ENCODE results near the gene E4F1. TPM values are rescaled to one million over a fixed set of nuclear protein-coding genes. Genes with fewer than 3 reads are reported as not detected.

The E4F1 gene
- total and polyA plus RNA-seq, 9 of the 15 experiments (the other 6 are each of a cell fraction or from before 2014, with no cell fraction given) = 0.48 to 94.9 (median 20.4) TPM

- CTCF ChIA-PET (ENCODE audit: low intra/inter-chr PET ratio) = no interaction called here
- no peaks in the 10 kb centered on the region for H3K79me2 ChIP-seq (ENCODE audit: control insufficient read depth, insufficient read depth, low read length)
- H3K4me3 ChIP-seq = no peak overlapping the region
- H3K27ac ChIP-seq (ENCODE audit: extremely low read depth, low read depth, low read length) = no peak overlapping the region
- FAIRE-seq (no peak), DNase-seq (ENCODE audit: extremely low read depth in 1 of 4, low spot score in 3 of 4) (no peak), ATAC-seq (no peak)
- H3K4me1 ChIP-seq (replicated peaks in 1 of 2; ENCODE audit: control insufficient read depth in 2 of 2, insufficient read depth in 2 of 2, low read length in 2 of 2) = peaks cover 0 to 19% of the 10 kb centered on the region in 2 experiments; a peak in 1 of 5 replicates
- no TSS peak for BruUV-seq (replicated peaks)
- no peaks in the 10 kb centered on the region for H4K20me1 ChIP-seq (replicated peaks; ENCODE audit: control insufficient read depth, insufficient read depth, low read length)
- WGBS (ENCODE audit: insufficient coverage, low coverage, missing lambda C conversion rate) = 60% methylated on average over 5 of the region's 5 CpGs
- no peaks in the 10 kb centered on the region for H3K9me3 ChIP-seq (replicated peaks; ENCODE audit: control insufficient read depth, insufficient read depth, low read depth, low read length)
- no peak overlapping the region for H3K4me2 ChIP-seq (ENCODE audit: insufficient read depth, low read length)
- TF ChIP-seq CBFA2T3 (IDR thresholded peaks at IDR 0.05) = no peak
- no peak for TF ChIP-seq ZNF253 (CRISPR knock-in tag; conservative IDR thresholded peaks at IDR 0.05)
- no peak for TF ChIP-seq HSF4 (CRISPR knock-in tag; IDR thresholded peaks at IDR 0.05; ENCODE audit: borderline replicate concordance)
- no peak for TF ChIP-seq ARID3A (IDR thresholded peaks at IDR 0.05; ENCODE audit: borderline replicate concordance, low read depth, low read length)
- no peak for TF ChIP-seq SMC3 (conservative IDR thresholded peaks at IDR 0.05; ENCODE audit: insufficient read depth, low read depth, low read length)
- no peak for TF ChIP-seq ZNF133 (CRISPR knock-in tag; IDR thresholded peaks at IDR 0.05)
- no peak for TF ChIP-seq SP1 (CRISPR knock-in tag; IDR thresholded peaks at IDR 0.05)
- no peak for TF ChIP-seq MCM2 (IDR thresholded peaks at IDR 0.05; ENCODE audit: low read depth)
- TF ChIP-seq MIER1 (IDR thresholded peaks at IDR 0.05; ENCODE audit: low read depth) = no peak
- no peak for TF ChIP-seq HOMEZ (CRISPR knock-in tag; IDR thresholded peaks at IDR 0.05)
- no peak for TF ChIP-seq SMARCA5 (IDR thresholded peaks at IDR 0.05)
- TF ChIP-seq ZSCAN29 (IDR thresholded peaks at IDR 0.05) = no peak
- TF ChIP-seq DLX4 (CRISPR knock-in tag; IDR thresholded peaks at IDR 0.05) = no peak
- TF ChIP-seq RAD51 (IDR thresholded peaks at IDR 0.05; ENCODE audit: borderline replicate concordance, low read depth) = no peak
- intact Hi-C loops (cut with micrococcal nuclease) (no loop called here), in situ Hi-C loops (cut with MboI) (no loop called here)
- no peaks in the 10 kb centered on the region for H3K9me1 ChIP-seq (ENCODE audit: control insufficient read depth, insufficient read depth, low read length)
- H3K27me3 ChIP-seq (ENCODE audit: control insufficient read depth in 2 of 2, insufficient read depth in 2 of 2, low read length in 2 of 2) = no peaks in the 10 kb centered on the region
- no peak overlapping the region for H2AFZ ChIP-seq (ENCODE audit: low read depth, low read length)
- peaks cover 65% of the 10 kb centered on the region; the same call in 2 of the 3 replicates for H3K36me3 ChIP-seq (ENCODE audit: control insufficient read depth, insufficient read depth, low read length)
- POLR2A ChIA-PET = interaction anchor here (0.7 to 1.4 kb wide), 3 partner anchors 12 to 238 kb away, joined by 3 to 4 read pairs (median 3); partner anchors contain the start of gene AMDHD2
- H3K9ac ChIP-seq (ENCODE audit: insufficient read depth in 1 of 2, low read depth in 2 of 2, low read length in 2 of 2) = no peak overlapping the region
These were observed 58.9 kb downstream of the E4F1 start for GRCh38 chr16:2282262-2282661.

Data from K562 (cell line).